NB4 (cell line): ENCODE measurements around the gene MAMLD1.

Experiments
- POLR2A ChIP-seq: IDR thresholded peaks from 2 replicates; pipeline ENCODE4 v1.6.1; 2011; ENCODE audit warnings: mild to moderate bottlenecking; ENCODE audit not compliant: insufficient read length; ENCODE audit errors: extremely low read depth
- TF ChIP-seq, protein P1 (sequence below): IDR thresholded peaks from one replicate; pipeline ENCODE4 v1.5.1; 2012; ENCODE audit warnings: low read depth, low read length

DNA sequence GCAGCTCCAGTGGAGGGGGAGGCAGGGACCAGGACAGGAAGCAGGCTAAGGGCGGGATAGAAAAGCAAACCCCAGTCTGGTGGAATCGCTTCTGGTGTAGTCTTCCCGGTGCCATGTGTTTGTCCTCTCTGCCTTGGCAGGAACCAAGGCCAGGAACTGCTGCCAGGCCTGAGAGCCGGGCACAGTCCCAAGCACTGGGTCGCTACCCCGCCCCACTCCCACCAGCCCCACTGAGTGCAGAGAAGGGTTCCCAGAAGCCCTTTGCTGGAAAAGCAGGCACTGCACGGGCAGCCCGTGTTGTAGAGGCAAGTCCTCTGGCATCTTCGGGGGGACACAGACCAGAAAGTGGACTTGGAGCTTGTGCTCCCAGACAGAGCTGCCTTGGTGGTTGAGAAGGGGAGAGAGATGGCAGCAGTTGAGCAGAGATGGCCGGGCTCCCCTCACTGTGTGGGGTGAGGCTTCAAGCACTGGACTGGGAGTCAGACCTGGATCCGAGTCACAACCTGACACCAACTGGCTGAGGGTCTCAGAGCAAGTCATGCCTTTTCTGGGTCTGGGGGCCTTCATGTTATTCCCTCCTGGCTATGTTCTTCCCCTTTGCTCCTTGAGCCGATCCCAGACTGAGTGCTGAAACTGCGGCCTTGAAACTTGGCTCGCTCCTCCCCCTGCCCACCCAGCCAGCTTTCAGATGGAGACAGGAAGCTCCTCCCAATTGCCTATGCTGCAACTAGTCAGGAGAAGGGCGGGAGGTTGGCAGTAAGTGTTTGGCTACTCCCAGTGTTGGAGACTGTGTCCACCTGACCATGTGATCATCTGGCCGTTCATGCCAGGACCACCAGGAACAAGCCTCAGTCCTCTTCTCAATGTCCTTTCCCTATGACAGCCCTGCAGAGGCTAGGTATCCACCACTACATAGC lies 145.6 kb downstream of the MAMLD1 start:
- TF ChIP-seq, protein P1, sequence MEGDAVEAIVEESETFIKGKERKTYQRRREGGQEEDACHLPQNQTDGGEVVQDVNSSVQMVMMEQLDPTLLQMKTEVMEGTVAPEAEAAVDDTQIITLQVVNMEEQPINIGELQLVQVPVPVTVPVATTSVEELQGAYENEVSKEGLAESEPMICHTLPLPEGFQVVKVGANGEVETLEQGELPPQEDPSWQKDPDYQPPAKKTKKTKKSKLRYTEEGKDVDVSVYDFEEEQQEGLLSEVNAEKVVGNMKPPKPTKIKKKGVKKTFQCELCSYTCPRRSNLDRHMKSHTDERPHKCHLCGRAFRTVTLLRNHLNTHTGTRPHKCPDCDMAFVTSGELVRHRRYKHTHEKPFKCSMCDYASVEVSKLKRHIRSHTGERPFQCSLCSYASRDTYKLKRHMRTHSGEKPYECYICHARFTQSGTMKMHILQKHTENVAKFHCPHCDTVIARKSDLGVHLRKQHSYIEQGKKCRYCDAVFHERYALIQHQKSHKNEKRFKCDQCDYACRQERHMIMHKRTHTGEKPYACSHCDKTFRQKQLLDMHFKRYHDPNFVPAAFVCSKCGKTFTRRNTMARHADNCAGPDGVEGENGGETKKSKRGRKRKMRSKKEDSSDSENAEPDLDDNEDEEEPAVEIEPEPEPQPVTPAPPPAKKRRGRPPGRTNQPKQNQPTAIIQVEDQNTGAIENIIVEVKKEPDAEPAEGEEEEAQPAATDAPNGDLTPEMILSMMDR: no peak
- no peak for TF ChIP-seq POLR2A
